ENCODE measurements around the gene MS4A18.
"Not testable (repeated sequence)": the region's sequence is repeated elsewhere in the genome, so short reads cannot be mapped to it uniquely, and the experiment has no call there.

The MS4A18 gene

GRCh38 chr11:60724420-60724819, at the start of gene MS4A18:
Gene MS4A18, plus strand, starts transcription at chr11:60724720.
- no peak for DNase-seq

- DNase-seq = not testable (repeated sequence)
Observed at GRCh38 chr11:60678231-60678630, 46.3 kb upstream of the MS4A18 start.

- DNase-seq = no peak
Observed at GRCh38 chr11:60679879-60680278, 44.6 kb upstream of the MS4A18 start.

GRCh38 chr11:60680455-60681119, 43.9 kb upstream of the MS4A18 start:
- no peak for DNase-seq

GRCh38 chr11:60684541-60684848, 40.0 kb upstream of the MS4A18 start:
- DNase-seq = not testable (repeated sequence)

GRCh38 chr11:60691661-60692060, 32.9 kb upstream of the MS4A18 start:
- DNase-seq = no peak

GRCh38 chr11:60699284-60699691, 25.2 kb upstream of the MS4A18 start, which contains the start of gene MS4A8:
Gene MS4A8, plus strand, starts transcription at chr11:60699612. Its CDS starts 1,249 bp downstream, at chr11:60700861.
- DNase-seq = no peak

- no peak for DNase-seq
Observed at GRCh38 chr11:60699936-60700335, 24.6 kb upstream of the MS4A18 start.

- no peak for DNase-seq
Observed at GRCh38 chr11:60700689-60701468, 23.6 kb upstream of the MS4A18 start.

GRCh38 chr11:60701469-60701818, 23.1 kb upstream of the MS4A18 start:
- DNase-seq = no peak

GRCh38 chr11:60703374-60703773, 21.1 kb upstream of the MS4A18 start:
- no peak for DNase-seq

- DNase-seq = no peak
Observed at GRCh38 chr11:60705895-60706294, 18.6 kb upstream of the MS4A18 start.

- no peak for DNase-seq
Observed at GRCh38 chr11:60706931-60707330, 17.6 kb upstream of the MS4A18 start.

- DNase-seq = no peak
Observed at GRCh38 chr11:60710482-60710881, 14.0 kb upstream of the MS4A18 start.

- DNase-seq = no peak
Observed at GRCh38 chr11:60711276-60711675, 13.2 kb upstream of the MS4A18 start.

GRCh38 chr11:60713423-60713822, 11.1 kb upstream of the MS4A18 start:
- not testable (repeated sequence) for DNase-seq

- DNase-seq = no peak
Observed at GRCh38 chr11:60717956-60718355, 6.6 kb upstream of the MS4A18 start.

GRCh38 chr11:60718524-60719316, 5.8 kb upstream of the MS4A18 start:
- no peak for DNase-seq

GRCh38 chr11:60719391-60719790, 5.1 kb upstream of the MS4A18 start:
- DNase-seq = no peak

GRCh38 chr11:60720460-60720859, 4.1 kb upstream of the MS4A18 start:
- no peak for DNase-seq

GRCh38 chr11:60725592-60725991, 1.1 kb downstream of the MS4A18 start:
- DNase-seq = no peak

- no peak for DNase-seq
Observed at GRCh38 chr11:60731586-60731985, 7.1 kb downstream of the MS4A18 start.

- DNase-seq = no peak
Observed at GRCh38 chr11:60734279-60734678, 9.8 kb downstream of the MS4A18 start.

- DNase-seq = no peak
Observed at GRCh38 chr11:60739114-60739513, 14.6 kb downstream of the MS4A18 start.

Measured in NK-92 treated with Interleukin-12 subunit alpha and Interleukin-12 subunit beta, amount 100 ng/mL, for 24 hours (cell line).